HG02610 (cell line): Measurements from ENCODE around the gene LONRF3.
"Not testable (repeated sequence)": the region's sequence is repeated elsewhere in the genome, so short reads cannot be mapped to it uniquely, and the experiment has no call there.

Source experiments
- ATAC-seq: cut with Tn5 transposase; IDR thresholded peaks from one replicate; pipeline ENCODE4 v1.9.1; 2021; ENCODE audit warnings: mild to moderate bottlenecking, moderate library complexity; ENCODE audit not compliant: unreplicated experiment

Gene LONRF3

GRCh38 chrX:119029656-119030055 is 55.2 kb downstream of the LONRF3 start:
- ATAC-seq, result not testable (repeated sequence)

- no peak for ATAC-seq
Observed at GRCh38 chrX:119030990-119031389, 56.6 kb downstream of the LONRF3 start.

- ATAC-seq, result no peak
Observed at GRCh38 chrX:119036107-119037029, 62.0 kb downstream of the LONRF3 start.

GRCh38 chrX:119040432-119040831 is 66.0 kb downstream of the LONRF3 start:
- no peak for ATAC-seq

GRCh38 chrX:119041175-119041574 is 66.8 kb downstream of the LONRF3 start:
- no peak for ATAC-seq

- ATAC-seq, result no peak
Observed at GRCh38 chrX:119042040-119042439, 67.6 kb downstream of the LONRF3 start.

GRCh38 chrX:119042996-119043395 is 68.6 kb downstream of the LONRF3 start:
- ATAC-seq, result no peak

GRCh38 chrX:119045884-119046283 is 71.5 kb downstream of the LONRF3 start:
- no peak for ATAC-seq

GRCh38 chrX:119055687-119056086 is 81.3 kb downstream of the LONRF3 start:
- no peak for ATAC-seq

- ATAC-seq, result no peak
Observed at GRCh38 chrX:119062750-119063374, 88.4 kb downstream of the LONRF3 start.

- no peak for ATAC-seq
Observed at GRCh38 chrX:119063428-119063827, 89.0 kb downstream of the LONRF3 start.

- no peak for ATAC-seq
Observed at GRCh38 chrX:119067023-119067739, 92.8 kb downstream of the LONRF3 start.
